T1000 (cell line): Measurements from ENCODE around the gene FDPS.
"Not testable (repeated sequence)": the region's sequence is repeated elsewhere in the genome, so short reads cannot be mapped to it uniquely, and the experiment has no call there.

ENCODE experiments used
- DNase-seq: peaks from one replicate; lab custom pipeline; 2025; ENCODE audit warnings: mixed read lengths; lab: John Stamatoyannopoulos, UW

The FDPS gene

GRCh38 chr1:155285631-155286044 lies 23.0 kb upstream of the FDPS start:
- no peak for DNase-seq

GRCh38 chr1:155286544-155286943 lies 22.1 kb upstream of the FDPS start:
- no peak for DNase-seq

- no peak for DNase-seq
These were observed 20.6 kb upstream of the FDPS start for GRCh38 chr1:155287987-155288543.

GRCh38 chr1:155291006-155291405 lies 17.7 kb upstream of the FDPS start:
- DNase-seq, result not testable (repeated sequence)

GRCh38 chr1:155293086-155293749 lies 15.4 kb upstream of the FDPS start:
- DNase-seq, result no peak

GRCh38 chr1:155294520-155295182 lies 14.0 kb upstream of the FDPS start:
- no peak for DNase-seq

GRCh38 chr1:155295183-155295941 lies 13.3 kb upstream of the FDPS start:
- DNase-seq, result no peak

GRCh38 chr1:155295942-155296267 lies 12.8 kb upstream of the FDPS start:
- no peak for DNase-seq

- DNase-seq, result no peak
These were observed 12.0 kb upstream of the FDPS start for GRCh38 chr1:155296661-155297060.

GRCh38 chr1:155297384-155297783 lies 11.3 kb upstream of the FDPS start:
- DNase-seq, result no peak

- no peak for DNase-seq
These were observed 8.6 kb upstream of the FDPS start for GRCh38 chr1:155300024-155300423.

- no peak for DNase-seq
These were observed 7.9 kb upstream of the FDPS start for GRCh38 chr1:155300553-155301329.

GRCh38 chr1:155301342-155301841 lies 7.3 kb upstream of the FDPS start, which contains the start of gene PKLR:
PKLR (minus strand) TSS chr1:155301438; CDS start chr1:155301395, 43 bp downstream.
- no peak for DNase-seq

GRCh38 chr1:155304558-155305063 lies 4.1 kb upstream of the FDPS start:
- no peak for DNase-seq

GRCh38 chr1:155305881-155306391 lies 2.7 kb upstream of the FDPS start:
- no peak for DNase-seq

- no peak for DNase-seq
These were observed 1.4 kb upstream of the FDPS start for GRCh38 chr1:155307247-155307740.

- no peak for DNase-seq
These were observed 856 bp downstream of the FDPS start for GRCh38 chr1:155309423-155310021.

GRCh38 chr1:155313261-155313660 lies 4.6 kb downstream of the FDPS start:
- no peak for DNase-seq

- no peak for DNase-seq
These were observed 8.3 kb downstream of the FDPS start for GRCh38 chr1:155316922-155317321.

- DNase-seq, result no peak
These were observed 9.4 kb downstream of the FDPS start for GRCh38 chr1:155318082-155318481.

GRCh38 chr1:155319536-155319935 lies 10.9 kb downstream of the FDPS start:
- no peak for DNase-seq
